NOMO-1 (cell line): Measurements from ENCODE around the gene GOLGA6D.
"Not testable (repeated sequence)": the region's sequence is repeated elsewhere in the genome, so short reads cannot be mapped to it uniquely, and the experiment has no call there.

ENCODE experiments used
- DNase-seq, 2 experiments: peaks; one replicate each; lab custom pipeline; 2025; ENCODE audit not compliant: unreplicated experiment in 2 of 2; lab: John Stamatoyannopoulos, UW

GOLGA6D gene, protein sequence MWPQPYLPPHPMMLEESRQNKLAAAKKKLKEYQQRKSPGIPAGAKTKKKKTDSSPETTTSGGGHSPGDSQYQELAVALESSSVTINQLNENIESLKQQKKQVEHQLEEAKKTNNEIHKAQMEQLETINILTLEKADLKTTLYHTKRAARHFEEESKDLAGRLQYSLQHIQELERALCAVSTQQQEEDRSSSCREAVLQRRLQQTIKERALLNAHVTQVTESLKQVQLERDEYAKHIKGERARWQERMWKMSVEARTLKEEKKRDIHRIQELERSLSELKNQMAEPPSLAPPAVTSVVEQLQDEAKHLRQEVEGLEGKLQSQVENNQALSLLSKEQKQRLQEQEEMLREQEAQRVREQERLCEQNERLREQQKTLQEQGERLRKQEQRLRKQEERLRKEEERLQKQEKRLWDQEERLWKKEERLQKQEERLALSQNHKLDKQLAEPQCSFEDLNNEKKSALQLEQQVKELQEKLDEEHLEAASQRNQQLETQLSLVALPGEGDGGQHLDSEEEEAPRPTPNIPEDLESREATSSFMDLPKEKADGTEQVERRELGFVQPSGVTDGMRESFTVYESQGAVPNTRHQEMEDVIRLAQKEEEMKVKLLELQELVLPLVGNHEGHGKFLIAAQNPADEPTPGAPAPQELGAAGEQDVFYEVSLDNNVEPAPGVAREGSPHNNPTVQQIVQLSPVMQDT

DNA sequence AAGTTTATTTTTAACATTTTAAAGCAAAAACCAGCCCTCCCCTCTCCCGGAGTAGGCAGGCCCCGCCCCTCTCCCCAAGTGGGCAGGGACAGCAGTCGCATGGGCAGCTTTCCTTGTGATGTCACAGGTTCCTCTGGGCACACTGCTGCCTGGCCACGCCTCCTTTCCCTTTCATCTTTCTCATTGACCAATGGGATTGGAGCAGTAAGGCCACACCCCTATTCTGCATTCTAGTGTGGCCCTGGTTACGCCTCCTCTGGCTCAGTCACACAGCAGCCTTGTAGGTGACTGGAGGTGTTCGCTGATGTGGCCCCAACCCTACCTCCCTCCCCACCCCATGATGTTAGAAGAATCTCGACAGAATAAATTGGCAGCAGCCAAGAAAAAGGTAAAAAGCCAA lies at the start of gene GOLGA6D:
TSS of gene GOLGA6D (plus strand) at position 264 of the 400 bp plus-strand sequence. CDS start at position 305, 41 bp downstream.
- not testable (repeated sequence) for DNase-seq

DNA sequence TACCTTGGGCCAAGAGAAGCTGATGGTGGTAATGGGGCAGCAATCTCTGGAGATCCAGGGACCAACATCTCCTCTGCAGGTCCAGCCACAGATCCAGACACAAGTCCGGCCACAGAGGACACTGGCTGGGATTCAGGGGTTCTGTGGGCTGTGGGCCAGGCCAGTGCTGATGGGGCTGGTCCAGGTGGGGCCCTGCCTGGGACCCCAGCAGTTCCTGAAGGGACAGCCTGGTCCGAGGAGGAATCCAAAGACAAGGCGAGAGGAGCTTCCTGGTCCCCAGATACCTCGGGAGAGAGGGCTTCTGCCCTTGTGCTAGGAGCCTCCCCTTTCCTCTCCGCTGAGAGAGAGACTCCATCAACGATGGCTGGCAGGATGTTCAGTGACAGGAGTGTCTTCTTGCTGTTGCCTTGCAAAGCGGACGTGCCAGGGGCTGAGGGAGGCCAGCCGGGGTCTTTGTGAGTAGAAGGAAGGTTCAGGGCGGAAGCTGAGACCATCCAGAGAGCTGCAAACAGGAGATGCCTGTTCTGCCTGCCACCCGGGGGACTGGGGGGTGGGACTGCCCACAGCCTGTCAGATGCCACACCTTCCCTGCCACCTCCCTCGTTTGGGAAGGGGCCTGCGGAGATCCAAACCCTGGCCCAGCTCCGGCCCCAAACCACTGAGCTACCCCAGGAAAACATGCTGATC lies 49.0 kb upstream of the GOLGA6D start:
- DNase-seq = no peak

DNA sequence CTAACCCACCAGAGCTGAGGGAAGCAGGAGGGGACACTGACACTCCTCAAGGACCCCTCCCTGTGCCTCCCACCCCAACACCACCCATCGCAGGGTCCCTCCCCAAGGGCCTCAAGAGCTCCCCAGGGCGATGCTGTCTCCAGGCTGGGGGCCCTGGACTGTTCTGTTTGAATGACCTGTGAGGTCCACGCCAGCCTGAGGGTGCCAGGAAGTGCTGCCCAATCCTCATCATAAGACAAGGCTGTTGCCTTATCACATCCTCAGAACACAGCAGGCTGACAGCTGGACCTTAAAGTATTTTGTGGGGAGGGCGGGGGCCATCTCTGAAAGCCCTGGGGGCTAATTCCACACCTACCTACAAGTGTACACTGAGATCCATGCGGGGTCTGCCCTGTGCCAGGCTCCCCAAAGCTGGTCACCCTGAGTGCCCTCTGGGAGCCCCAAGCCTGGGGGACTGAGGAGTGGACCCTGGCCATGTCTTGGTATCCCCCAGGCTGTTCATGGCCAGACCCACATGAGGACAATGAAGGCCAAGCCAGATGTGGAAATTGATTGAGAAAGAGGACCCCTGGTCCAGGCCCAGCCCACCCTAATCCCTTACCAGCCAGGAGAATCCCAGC lies 48.3 kb upstream of the GOLGA6D start:
- DNase-seq = no peak

- no peak for DNase-seq
Observed at GRCh38 chr15:75235051-75235673, 47.5 kb upstream of the GOLGA6D start.

- DNase-seq = no peak
Observed at GRCh38 chr15:75235760-75236729, 46.6 kb upstream of the GOLGA6D start.

- no peak for DNase-seq
Observed at GRCh38 chr15:75237316-75237982, 45.2 kb upstream of the GOLGA6D start.

- no peak for DNase-seq
Observed at GRCh38 chr15:75238150-75238549, 44.5 kb upstream of the GOLGA6D start.

DNA sequence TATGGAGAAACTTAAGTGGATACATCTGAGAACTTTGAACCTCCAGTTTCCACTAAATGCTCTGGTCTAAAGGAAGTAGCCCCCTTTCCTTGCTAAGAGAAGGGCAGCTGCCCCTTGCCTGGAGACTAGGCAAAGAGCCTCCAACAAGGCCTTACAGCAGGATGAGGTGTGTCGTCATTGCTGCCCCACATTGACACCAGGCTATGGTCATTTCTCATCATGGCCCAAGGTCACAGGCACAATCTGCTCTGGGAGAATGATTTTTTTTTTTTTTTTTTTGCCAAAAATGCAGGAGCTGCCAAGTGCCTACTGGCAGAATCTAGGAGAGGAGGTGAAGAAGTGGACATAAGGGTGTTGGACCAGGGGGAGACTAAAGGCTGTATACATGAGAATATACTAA lies 36.9 kb upstream of the GOLGA6D start:
- not testable (repeated sequence) for DNase-seq

DNA sequence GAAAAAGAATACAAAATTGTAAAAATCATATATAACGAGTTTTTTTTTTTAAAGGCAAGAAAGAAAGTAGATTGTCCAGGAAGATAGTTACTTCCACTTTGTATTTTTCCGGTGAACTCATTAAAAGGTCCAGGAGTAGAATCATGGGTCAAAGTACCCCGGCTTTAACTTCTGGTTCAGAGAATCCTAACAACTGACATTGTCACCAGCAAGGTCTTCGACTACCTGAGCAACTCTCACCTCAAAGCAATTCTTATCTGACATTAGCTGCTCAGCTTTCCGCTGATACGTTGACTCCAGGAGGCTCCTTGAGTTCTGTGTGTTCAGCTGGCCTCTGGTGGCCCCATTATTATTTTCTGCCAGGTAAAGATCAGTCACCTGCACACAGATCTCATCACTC lies 33.6 kb upstream of the GOLGA6D start:
- DNase-seq = not testable (repeated sequence)

- DNase-seq = no peak
Observed at GRCh38 chr15:75249726-75250125, 32.9 kb upstream of the GOLGA6D start.

DNA sequence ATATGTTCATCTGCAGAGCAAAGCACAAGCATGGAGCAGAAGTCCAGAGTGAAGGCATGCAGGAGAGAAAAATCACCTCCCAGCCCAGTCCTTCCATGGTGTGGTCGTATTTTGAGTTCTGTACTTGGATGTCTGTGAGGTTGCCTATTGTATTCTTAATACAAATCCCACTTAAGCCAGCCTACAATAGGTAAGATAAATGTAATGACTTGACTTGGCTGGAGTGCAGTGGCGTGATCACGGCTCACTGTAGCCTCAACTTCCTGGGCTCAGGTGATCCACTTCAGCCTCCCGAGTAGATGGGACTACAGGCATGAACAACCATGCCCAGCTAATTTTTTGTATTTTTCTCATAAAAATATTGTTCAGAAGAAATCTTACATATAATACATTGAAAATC lies 31.3 kb upstream of the GOLGA6D start:
- DNase-seq = not testable (repeated sequence)

DNA sequence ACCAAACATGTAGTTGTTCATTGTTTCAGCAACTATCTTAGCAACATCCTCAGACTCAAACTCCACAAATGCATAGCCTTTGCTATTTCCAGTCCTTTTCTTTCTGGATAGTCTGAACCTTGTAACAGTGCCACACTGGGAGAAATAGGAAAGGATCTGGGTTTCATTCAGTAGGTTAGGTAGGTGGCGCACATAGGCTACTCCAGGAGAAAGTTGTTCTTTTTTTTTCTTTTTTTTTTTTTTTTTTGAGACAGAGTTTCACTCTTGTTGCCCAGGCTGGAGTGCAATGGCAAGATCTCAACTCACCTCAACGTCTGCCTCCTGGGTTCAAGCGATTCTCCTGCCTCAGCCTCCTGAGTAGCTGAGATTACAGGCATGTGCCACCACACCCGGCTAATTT lies 30.4 kb upstream of the GOLGA6D start:
- DNase-seq = not testable (repeated sequence)

DNA sequence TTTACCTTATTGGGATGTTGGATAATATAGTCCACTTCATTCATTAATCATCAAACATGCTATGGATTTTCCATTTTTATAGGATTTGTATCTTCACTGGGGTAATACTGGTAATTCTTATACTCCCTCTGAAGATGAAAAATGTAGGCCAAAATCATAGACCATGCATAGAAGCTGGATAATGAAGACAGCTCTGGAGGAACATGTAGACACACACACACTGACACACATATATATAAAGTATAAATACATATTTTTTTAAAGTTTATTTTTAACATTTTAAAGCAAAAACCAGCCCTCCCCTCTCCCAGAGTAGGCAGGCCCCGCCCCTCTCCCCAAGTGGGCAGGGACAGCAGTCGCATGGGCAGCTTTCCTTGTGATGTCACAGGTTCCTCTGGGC lies 24.6 kb upstream of the GOLGA6D start, which contains the start of gene GOLGA6C:
TSS of gene GOLGA6C (plus strand) at position 301 of the 400 bp plus-strand sequence. CDS start 265 bp downstream, outside the sequence.
- not testable (repeated sequence) for DNase-seq

- not testable (repeated sequence) for DNase-seq
Observed at GRCh38 chr15:75258620-75259343, 23.9 kb upstream of the GOLGA6D start.

- not testable (repeated sequence) for DNase-seq
Observed at GRCh38 chr15:75259873-75260272, 22.8 kb upstream of the GOLGA6D start.

DNA sequence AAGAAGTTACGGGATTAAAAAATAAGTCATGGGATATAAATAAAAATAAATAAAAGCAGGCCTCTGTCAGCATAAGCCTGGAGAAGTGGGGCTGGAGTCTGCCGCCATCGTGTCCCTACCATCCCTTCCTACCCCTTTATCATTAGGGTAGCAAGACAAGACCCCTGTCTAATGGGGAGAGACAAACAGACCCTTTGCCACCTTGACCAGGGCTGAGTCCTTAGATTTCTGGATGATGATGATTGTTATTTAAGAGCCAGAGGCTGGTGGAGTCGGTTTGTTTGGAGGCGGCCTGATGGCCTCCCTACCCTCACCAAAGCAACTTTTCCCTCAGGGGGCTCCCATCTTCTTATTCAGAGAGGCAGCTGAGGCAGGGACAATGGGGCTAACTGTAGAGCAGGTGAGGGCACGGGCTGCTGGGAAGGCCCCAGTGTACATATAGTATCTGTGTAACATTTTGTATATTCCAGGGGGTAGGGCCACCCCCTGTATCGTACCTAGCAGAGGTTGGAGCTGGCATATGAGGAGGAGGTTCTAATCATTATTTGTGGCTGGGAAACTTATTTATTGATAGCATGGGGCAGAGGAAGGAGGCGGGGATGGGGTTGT lies 8.8 kb upstream of the GOLGA6D start:
- not testable (repeated sequence) for DNase-seq

GRCh38 chr15:75274509-75275107 lies 8.0 kb upstream of the GOLGA6D start:
- not testable (repeated sequence) for DNase-seq
